ENCODE measurements around the gene SEPTIN12. TPM values are rescaled to one million over a fixed set of nuclear protein-coding genes. Genes with fewer than 3 reads are reported as not detected.

SEPTIN12 gene
- total and polyA plus RNA-seq, 7 donors, result 2.5 TPM; not detected in 6

DNA sequence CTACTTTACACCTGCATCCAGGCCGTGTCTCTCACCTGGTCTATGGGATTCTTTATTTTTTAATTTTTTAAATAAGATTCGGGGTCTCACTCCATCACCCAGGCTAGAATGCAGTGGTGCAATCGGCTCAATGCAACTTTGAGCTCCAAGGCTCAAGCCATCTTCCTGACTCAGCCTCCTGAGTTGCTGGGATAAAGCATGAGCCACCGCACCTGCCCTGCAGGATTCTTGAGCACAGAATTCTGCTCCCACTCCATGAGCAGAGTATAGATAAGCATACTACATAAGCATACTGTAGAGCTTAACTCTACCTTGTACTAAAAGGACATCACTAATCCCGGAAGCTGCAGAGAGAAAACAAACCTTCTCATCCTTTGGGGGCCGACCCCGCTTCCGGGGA, 43.5 kb upstream of the SEPTIN12 start:
- DNase-seq, result no peak
- Histone ChIP-seq H3K9me3 (no peaks in the 10 kb centered on the region), H3K4me3 (no peak overlapping the region), H3K27me3 (no peaks in the 10 kb centered on the region), H3K27ac (no peak overlapping the region), H3K36me3 (peaks cover 39 to 95% (median 59%) of the 10 kb centered on the region in 4 donors), H3K4me1 (no peaks in the 10 kb centered on the region)
- TF ChIP-seq CTCF (IDR thresholded peaks at IDR 0.05) (no peak), POLR2AphosphoS5 (IDR thresholded peaks at IDR 0.05) (no peak), POLR2A (IDR thresholded peaks at IDR 0.05) (no peak), EP300 (IDR thresholded peaks at IDR 0.05) (no peak)
- intact Hi-C loops (cut with DNase I), result no loop called here
- whole genome bisulfite sequencing, 2 donors, result 89 to 95% methylated on average over 8 of the region's 8 CpGs

DNA sequence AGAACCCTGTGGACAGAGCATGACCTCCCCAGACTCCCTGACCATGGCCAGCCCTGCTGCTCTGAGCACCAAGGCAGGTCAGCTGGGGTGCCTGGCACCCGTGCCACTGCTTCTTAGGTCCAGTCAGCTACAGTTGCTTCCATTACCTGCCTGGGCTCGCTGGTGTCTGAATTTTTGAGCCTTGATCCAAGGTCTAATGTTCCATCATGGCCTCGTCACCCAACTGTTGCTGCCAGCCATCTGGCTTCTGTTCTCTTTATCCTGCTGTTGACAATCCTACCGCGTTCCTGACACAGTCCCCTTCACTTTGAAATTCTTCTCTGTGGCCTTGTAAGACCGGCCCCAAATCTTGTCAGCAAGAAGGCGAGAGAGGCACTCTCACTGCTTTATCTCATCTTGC, 42.3 kb upstream of the SEPTIN12 start:
- Histone ChIP-seq H3K4me3 (no peak overlapping the region), H3K27ac (no peak overlapping the region), H3K9me3 (no peaks in the 10 kb centered on the region), H3K4me1 (no peaks in the 10 kb centered on the region), H3K27me3 (no peaks in the 10 kb centered on the region), H3K36me3 (peaks cover 39 to 95% (median 61%) of the 10 kb centered on the region in 4 donors)
- intact Hi-C loops (cut with DNase I), result no loop called here
- no peak for DNase-seq
- WGBS, 2 donors, result 94% methylated on average over 7 of the region's 7 CpGs
- no peak for TF ChIP-seq CTCF (IDR thresholded peaks at IDR 0.05)
- TF ChIP-seq EP300 (IDR thresholded peaks at IDR 0.05), result no peak
- TF ChIP-seq POLR2A (IDR thresholded peaks at IDR 0.05), result no peak
- no peak for TF ChIP-seq POLR2AphosphoS5 (IDR thresholded peaks at IDR 0.05)

GRCh38 chr16:4828567-4829321, 40.6 kb upstream of the SEPTIN12 start:
- 24 to 80% methylated on average over 11 of the region's 11 CpGs for WGBS, 2 donors
- Histone ChIP-seq H3K4me1 (no peaks in the 10 kb centered on the region), H3K36me3 (peaks cover 40 to 98% (median 65%) of the 10 kb centered on the region in 4 donors), H3K4me3 (no peak overlapping the region), H3K9me3 (no peaks in the 10 kb centered on the region), H3K27ac (no peak overlapping the region), H3K27me3 (no peaks in the 10 kb centered on the region)
- DNase-seq, result no peak
- TF ChIP-seq POLR2A (IDR thresholded peaks at IDR 0.05), result no peak
- intact Hi-C loops (cut with DNase I), result no loop called here

GRCh38 chr16:4826980-4827379, 38.8 kb upstream of the SEPTIN12 start:
- Histone ChIP-seq H3K27me3 (no peaks in the 10 kb centered on the region), H3K4me3 (no peak overlapping the region), H3K9me3 (no peaks in the 10 kb centered on the region), H3K4me1 (no peaks in the 10 kb centered on the region), H3K36me3 (peaks cover 47 to 100% (median 72%) of the 10 kb centered on the region in 4 donors), H3K27ac (no peak overlapping the region)
- WGBS, 2 donors, result 90 to 93% methylated on average over 10 of the region's 10 CpGs
- no peak for TF ChIP-seq POLR2A (IDR thresholded peaks at IDR 0.05)
- TF ChIP-seq EP300 (IDR thresholded peaks at IDR 0.05), result no peak
- TF ChIP-seq CTCF (IDR thresholded peaks at IDR 0.05), result no peak
- no peak for TF ChIP-seq POLR2AphosphoS5 (IDR thresholded peaks at IDR 0.05)
- DNase-seq, result no peak
- intact Hi-C loops (cut with DNase I), result no loop called here

DNA sequence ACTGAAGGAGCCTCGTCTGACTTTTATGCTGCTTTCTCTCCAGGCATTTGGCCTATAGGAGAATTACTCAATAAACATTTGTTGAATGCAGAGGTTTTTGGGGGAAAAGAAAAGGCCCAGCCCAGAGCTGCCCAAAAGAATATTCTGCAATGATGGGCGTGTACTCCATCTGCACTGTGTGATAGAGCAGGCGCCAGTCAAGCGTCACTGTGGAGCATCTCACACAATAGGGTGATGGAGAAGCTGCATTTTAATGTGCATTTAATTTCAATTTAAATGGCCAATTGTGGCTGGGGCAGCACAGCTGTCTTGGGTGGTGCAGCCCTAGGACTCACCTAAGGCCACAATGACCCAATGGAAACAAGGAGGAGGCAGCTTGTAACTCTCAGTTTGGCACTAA, 38.4 kb upstream of the SEPTIN12 start:
- peaks cover 42 to 100% (median 72%) of the 10 kb centered on the region in 4 donors for H3K36me3 ChIP-seq
- 95 to 98% methylated on average over 4 of the region's 4 CpGs for WGBS, 2 donors
- no peak overlapping the region for H3K4me3 ChIP-seq
- TF ChIP-seq POLR2A (IDR thresholded peaks at IDR 0.05) (no peak), EP300 (IDR thresholded peaks at IDR 0.05) (no peak), CTCF (IDR thresholded peaks at IDR 0.05) (no peak), POLR2AphosphoS5 (IDR thresholded peaks at IDR 0.05) (no peak)
- no peak for DNase-seq
- no peaks in the 10 kb centered on the region for H3K4me1 ChIP-seq
- H3K27me3 ChIP-seq, result no peaks in the 10 kb centered on the region
- H3K27ac ChIP-seq, result no peak overlapping the region
- intact Hi-C loops (cut with DNase I), result no loop called here
- no peaks in the 10 kb centered on the region for H3K9me3 ChIP-seq
